ENCODE results near the gene TAS2R30.

Gene TAS2R30

DNA sequence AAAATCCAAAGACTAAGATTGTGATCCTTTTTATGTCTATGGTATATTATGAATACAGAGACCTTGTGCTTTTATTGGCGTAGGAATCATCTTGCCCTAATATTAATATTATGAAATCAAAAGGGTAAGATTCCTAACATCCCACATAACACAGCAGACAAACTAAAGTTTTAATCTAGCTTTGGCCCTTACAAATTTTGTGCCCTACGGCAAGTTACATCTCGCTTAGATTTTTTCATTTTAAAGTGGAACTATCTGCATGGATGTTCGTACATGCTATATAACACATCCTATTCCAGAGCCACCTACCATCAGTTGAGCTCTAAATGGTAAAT lies 36.3 kb upstream of the TAS2R30 start:
- peak overlapping the region; percentile 97 for H3K27ac ChIP-seq
- TF ChIP-seq, protein P1, sequence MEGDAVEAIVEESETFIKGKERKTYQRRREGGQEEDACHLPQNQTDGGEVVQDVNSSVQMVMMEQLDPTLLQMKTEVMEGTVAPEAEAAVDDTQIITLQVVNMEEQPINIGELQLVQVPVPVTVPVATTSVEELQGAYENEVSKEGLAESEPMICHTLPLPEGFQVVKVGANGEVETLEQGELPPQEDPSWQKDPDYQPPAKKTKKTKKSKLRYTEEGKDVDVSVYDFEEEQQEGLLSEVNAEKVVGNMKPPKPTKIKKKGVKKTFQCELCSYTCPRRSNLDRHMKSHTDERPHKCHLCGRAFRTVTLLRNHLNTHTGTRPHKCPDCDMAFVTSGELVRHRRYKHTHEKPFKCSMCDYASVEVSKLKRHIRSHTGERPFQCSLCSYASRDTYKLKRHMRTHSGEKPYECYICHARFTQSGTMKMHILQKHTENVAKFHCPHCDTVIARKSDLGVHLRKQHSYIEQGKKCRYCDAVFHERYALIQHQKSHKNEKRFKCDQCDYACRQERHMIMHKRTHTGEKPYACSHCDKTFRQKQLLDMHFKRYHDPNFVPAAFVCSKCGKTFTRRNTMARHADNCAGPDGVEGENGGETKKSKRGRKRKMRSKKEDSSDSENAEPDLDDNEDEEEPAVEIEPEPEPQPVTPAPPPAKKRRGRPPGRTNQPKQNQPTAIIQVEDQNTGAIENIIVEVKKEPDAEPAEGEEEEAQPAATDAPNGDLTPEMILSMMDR (conservative IDR thresholded peaks at IDR 0.05), result no peak

DNA sequence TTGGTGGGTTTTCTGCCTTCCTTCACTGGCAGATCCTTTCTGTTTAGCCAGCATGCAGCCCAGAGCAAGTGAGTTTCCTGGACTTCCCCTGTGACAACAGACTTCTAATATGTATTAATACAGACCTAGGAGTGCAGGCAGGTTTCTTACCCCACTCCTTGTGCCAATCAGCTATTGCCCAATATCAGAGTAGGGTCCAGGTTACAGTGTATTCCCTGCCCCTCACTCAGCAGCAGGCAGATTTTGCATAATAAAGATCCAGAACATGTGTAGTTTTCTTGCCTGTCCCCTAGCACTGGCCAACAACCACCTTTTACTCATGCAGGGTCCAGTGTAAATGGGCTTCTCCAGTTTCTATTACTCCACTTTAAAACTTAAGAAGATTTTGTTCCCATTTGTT lies 31.9 kb upstream of the TAS2R30 start:
- TF ChIP-seq, protein P1 (conservative IDR thresholded peaks at IDR 0.05), result no peak
- H3K27ac ChIP-seq, result no peak overlapping the region

DNA sequence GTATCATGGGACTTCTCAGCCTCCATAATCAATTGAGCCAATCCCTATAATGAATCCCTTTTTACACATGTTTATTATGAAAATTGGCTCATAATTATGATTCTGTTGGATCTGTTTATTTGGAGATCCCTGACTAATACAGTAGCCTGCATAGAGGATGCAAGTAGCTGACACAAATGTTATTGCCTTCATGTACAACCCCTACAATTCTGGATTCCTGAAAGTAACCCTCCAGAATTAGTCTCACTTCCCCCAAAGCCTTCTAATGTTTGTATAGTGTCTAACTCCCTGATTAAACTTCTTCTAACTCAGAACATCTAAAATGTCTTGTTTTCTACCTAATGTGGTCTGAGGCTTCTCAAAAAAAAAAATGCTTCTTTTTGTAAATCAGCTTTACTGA lies 29.9 kb upstream of the TAS2R30 start:
- TF ChIP-seq, protein P1 (conservative IDR thresholded peaks at IDR 0.05), result no peak
- no peak overlapping the region for H3K27ac ChIP-seq

DNA sequence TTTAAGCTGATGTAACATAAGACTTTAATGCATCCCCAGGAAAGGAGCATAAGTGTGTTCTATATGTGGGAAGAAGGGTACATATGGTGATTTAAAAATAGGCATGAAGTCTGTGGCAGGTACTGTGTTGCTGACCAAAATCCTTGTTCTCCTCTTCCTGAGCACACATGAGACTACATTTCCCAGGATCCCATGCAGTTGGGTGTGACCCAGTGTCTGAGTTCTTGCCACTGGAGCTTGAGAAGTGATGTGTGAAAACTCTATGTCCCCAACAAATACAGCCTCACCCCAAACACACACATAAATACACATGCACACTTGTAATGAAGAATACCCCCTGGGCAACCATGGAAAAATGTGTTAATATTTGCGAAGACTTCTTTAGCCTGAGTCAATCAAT lies 28.1 kb upstream of the TAS2R30 start:
- TF ChIP-seq, protein P1 (conservative IDR thresholded peaks at IDR 0.05), result no peak
- no peak overlapping the region for H3K27ac ChIP-seq

DNA sequence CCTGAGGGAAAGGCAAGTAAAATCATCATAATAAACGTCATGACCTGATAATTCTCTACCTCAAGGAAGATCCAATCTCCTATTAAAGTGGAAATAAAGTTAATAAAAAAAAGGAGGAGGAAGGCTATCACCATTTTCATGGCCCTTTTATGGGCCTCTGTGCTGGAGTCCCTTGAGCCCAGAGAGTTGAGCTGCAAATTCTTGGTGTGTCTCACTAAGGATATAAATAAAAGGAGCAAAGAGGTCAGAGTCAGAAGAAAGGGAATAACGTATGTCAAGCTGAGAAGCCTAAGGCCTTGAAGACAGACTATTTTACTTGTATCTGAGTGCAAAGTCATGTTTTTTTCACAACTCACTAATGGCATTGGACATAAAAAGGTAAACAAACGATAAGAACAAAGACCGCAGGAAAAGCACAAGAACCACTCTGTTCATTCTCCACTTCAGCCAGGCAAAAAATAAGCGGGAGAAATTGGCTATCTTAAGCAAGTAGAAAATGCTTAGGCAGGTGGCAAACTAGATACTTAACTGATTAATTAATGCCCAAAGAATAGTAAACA lies 24.5 kb upstream of the TAS2R30 start:
- TF ChIP-seq, protein P1 (conservative IDR thresholded peaks at IDR 0.05), result no peak
- no peak overlapping the region for H3K27ac ChIP-seq

DNA sequence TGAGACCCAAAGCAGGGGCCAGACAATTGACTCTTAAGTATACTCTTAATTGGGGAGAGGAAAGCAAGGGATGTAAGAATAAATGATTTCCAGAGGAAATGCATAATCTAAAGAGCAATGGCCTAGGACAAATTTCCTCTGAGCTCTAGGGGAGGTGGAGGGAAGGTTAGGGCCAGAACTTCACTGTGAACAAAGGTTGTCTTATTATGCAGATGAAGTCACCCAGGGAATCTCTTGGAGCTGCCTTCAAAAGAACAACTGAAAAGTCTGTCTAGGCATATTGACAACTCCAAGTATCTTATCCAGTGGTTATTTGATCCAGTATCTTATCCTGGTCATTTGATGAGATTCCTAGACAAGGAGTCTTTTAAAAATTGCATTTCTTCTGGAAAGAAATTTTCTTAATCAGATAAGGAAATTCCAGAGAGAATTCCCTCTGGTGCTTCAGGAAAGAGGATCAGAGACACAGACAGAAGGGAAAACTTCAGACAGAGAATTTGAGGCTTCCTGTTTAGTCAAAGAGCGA lies 20.0 kb upstream of the TAS2R30 start:
- H3K27ac ChIP-seq, result no peak overlapping the region
- TF ChIP-seq, protein P1 (conservative IDR thresholded peaks at IDR 0.05), result no peak

DNA sequence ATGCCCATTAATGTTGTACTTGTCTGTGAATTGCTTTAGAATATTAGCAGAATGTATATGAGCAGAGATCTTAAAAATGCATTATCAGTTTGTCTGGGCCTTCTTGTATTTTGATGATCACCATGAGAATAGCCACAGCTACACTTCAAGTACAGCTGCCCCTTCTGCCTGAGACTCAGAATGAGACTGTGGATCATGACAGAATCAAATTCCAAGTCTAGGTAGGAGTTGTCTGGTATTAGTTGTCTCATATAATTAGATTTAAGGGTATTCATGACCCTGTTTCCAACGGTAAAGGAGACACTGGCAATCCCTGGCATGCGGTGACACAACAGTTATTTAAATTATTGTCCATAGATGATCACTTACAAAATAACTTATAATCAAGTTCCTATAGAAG lies 18.3 kb upstream of the TAS2R30 start:
- H3K27ac ChIP-seq, result no peak overlapping the region
- TF ChIP-seq, protein P1 (conservative IDR thresholded peaks at IDR 0.05), result no peak

All from VCaP (cell line).